H54 (cell line): ENCODE measurements around the gene ARHGEF28.

Experiments used
- DNase-seq: peaks from one replicate; pipeline ENCODE4 v3.0.0; 2011; ENCODE audit warnings: low spot score, mixed read lengths; ENCODE audit not compliant: insufficient read length
- FAIRE-seq: peaks from 3 replicates; lab custom pipeline; 2011; peaks lifted over from hg19 to GRCh38; lab: Jason Lieb, UNC
- POLR2A ChIP-seq: IDR thresholded peaks from 2 replicates; pipeline ENCODE4 v1.6.1; 2011; ENCODE audit warnings: low read depth, mild to moderate bottlenecking, low read length

ARHGEF28 gene

DNA sequence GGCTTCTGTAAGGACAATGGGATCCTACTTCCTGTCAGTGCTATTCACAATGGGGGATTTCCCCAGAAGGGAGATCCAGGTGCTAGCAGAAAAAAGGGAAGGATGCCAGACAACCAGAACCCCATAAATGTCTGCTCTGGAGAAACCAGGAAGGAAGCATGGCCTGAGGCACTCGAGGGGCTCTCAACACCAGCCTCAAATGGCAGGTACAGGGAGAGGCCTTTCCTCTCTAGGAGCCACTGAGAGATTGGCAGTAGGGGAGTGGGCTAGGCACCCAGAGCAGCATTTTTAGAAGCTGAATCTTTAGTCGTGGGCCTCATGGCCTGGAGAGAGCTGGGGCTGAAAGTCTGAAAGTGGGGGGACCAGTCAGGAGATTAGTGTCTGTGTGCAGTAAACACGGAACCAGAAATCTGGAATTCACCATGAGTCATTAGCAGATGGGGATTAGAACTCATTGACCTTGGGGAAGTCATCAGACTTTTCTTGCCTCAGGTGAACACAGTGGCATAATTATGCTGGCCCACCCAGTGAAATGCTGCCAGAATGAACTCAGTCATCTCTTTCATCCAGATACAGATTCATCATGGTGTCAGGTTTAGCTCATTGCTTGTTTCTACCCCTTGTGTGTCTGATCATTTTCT, 28.3 kb downstream of the ARHGEF28 start:
- DNase-seq, result peak; percentile 16
- FAIRE-seq, result peak; percentile 38

DNA sequence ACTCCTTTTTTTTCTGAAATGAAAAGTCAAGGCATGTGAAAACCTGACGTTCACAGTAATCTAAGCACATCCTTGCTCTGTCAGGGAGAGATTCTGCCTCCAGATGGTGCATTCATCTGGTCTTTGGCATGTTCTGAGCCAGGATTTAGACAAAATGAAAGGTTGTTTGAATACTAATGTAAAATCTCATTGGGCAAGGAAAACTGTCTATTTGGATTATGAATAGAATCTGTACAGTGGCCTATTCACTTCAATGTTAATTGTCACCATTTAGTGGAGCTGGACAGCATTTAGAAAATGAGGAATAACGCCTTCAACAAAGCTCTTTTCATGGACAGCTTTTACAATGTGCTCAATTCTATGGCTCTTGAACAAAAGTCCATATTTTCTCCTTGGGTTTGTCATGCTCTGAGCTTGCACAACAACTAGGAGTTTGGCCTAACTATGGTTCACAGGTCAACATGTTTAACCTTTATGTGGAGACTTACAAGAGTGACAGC, 28.9 kb downstream of the ARHGEF28 start:
- FAIRE-seq (no peak), DNase-seq (no peak)
- TF ChIP-seq POLR2A, result no peak

More for the DNA sequence above, 28.3 kb downstream of the ARHGEF28 start:
- no peak for TF ChIP-seq POLR2A

DNA sequence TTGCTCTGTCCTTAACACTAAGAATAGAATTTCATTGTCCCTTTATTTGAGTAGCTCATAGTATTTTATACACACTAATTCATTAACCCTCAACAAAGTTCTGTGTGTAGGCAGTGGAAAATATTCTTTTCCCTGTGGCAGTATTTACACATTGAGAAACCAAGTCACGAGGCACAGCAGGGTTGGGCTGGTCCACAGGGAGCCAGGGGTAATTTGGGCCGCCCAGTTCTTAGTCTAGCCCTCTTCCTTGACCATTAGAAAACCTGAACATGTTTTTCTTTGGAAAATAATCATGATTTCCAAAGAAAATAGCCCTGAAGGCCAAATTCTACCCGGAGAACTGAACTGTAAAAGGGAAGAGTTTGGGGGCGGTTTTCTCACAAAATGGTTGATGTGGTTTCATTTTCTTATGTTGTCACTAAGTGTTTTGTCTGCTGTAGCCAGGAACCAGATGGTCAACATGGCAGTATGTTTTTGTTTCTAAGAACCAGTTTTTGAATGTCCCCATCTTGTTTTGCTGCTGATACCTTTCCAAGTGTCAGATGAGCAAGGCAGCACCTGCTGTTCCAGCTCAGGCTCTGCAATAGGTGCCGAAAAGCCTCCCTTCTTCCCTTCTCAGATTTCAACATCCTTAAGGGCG, 29.6 kb downstream of the ARHGEF28 start:
- TF ChIP-seq POLR2A, result no peak
- DNase-seq, result no peak
- FAIRE-seq, result no peak

DNA sequence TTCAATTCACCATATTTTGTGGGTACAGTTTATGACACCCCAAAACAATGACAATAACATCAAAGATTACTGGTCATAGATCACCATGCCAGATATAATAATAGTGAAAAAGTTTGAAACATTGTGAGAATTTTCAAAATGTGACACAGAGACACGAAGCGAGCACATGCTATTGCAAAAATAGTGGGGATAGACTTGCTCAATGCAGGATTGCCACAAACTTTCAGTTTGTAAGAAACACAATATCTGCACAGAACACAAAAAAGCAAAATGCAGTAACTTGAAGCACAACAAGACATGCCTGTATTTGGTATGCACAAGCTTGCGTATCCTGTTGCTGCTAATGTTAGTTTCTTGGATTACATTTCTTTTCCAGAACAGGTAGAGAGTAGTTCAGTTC, 35.8 kb downstream of the ARHGEF28 start:
- DNase-seq (no peak), FAIRE-seq (no peak)
- no peak for TF ChIP-seq POLR2A

DNA sequence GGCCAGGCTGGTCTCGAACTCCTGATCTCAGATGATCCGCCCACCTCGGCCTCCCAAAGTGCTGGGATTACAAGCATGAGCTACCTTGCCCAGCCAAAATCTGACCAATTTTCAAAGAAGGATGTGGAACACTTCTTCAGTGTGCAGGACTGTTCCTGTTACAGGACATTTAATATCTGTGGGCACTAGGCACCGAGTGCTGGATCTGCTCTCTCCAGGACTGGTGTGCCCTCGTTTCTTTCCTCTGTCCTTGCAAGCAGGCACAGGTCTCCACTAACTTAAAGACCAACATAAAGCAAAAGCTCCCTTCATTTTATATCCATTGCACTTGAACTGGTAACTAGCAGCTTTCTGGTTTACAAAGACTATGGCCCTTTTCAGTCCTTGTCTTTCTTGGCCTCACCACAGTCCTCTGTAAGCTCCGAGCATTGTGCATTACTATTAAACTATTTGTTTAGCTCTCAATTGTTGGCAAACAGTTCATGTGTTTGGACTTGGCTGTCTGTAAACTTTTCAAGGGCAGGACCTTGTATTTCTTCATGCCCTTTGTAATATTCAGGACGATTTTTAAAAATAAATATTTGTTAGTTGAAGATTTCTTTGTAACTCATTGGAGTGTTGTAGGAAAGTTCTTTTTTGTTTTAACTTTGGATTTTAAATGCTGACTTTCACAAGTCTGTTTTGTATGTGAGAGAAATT, 37.3 kb downstream of the ARHGEF28 start:
- DNase-seq (no peak), FAIRE-seq (no peak)
- TF ChIP-seq POLR2A, result no peak

DNA sequence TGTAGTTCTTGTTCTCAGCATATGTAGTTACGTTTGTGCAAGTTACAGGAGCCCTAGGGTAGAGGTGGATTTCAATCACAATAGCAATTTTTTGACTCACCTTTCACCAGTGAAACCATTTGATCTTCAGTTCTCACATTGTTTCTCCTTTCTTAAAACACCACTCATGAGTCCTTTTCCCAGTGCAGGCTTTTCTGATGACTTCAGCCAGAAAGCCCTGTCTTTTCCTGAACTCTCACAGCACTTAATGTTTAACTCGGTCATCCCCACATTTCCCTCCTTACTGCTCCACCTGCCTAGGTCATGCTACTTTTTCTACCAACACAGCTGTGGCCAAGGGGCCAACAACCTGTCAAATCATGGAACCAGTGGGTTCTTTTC, 37.9 kb downstream of the ARHGEF28 start:
- DNase-seq (no peak), FAIRE-seq (no peak)
- TF ChIP-seq POLR2A, result no peak

DNA sequence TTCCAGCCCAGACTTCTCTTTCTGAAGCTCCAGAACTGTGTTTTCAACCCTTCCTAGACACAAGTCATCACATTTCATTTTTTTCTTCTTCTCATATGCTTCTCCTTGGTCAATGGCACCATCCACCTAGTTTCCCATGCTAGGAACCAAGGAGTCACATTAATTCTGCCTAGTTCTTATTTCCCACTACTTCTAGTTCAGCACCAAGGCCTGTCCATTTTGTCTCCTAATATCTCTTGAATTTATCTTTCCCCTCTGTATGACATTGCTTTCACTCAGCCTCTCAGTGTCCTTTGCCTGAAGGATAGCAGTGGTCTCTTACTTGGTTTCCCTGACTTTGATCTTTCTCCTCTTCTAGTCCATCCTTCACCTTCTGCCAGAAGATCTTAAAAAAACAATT, 38.8 kb downstream of the ARHGEF28 start:
- DNase-seq, result no peak
- no peak for TF ChIP-seq POLR2A
- FAIRE-seq, result no peak

DNA sequence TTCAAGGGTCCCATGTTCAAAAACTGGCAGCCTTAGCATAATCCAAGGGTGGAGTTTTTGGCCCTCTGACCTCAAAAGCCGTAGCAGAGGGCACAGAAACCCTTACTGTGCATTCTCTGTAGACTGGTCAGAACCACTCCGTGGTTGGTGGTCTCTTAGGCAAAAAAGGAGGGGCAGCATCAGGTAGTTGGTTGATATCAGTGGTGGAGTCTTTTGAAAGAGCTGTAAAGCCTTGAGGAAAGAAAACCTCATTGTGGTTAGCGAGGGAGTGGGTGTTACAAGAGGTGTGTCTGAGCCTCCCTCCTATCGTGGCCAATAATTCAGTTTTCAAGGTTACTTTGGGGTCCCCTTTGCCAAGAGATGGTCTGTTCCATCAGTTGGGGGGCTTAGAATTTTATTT, 40.9 kb downstream of the ARHGEF28 start:
- FAIRE-seq, result no peak

DNA sequence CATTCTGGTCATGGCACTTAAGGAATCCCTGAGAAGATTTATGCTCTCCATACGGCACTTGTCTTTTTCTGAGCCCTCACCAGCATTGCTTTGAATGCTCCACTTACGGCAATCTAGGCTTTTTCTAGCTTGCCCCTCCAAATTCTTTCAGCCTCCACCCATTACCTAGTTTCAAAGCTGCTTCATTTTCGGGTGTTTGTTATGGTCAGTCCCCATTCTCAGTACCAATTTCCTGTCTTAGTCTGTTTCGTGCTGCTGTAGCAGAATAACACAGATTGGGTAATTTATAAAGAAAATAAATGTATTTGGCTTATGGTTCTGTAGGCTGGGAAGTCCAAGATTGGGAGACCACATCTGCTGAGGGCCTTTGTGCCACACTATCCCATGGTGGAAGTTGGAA, 42.0 kb downstream of the ARHGEF28 start:
- TF ChIP-seq POLR2A, result no peak
- no peak for DNase-seq
- no peak for FAIRE-seq

More for the DNA sequence above, 40.9 kb downstream of the ARHGEF28 start:
- no peak for TF ChIP-seq POLR2A
- DNase-seq, result no peak

DNA sequence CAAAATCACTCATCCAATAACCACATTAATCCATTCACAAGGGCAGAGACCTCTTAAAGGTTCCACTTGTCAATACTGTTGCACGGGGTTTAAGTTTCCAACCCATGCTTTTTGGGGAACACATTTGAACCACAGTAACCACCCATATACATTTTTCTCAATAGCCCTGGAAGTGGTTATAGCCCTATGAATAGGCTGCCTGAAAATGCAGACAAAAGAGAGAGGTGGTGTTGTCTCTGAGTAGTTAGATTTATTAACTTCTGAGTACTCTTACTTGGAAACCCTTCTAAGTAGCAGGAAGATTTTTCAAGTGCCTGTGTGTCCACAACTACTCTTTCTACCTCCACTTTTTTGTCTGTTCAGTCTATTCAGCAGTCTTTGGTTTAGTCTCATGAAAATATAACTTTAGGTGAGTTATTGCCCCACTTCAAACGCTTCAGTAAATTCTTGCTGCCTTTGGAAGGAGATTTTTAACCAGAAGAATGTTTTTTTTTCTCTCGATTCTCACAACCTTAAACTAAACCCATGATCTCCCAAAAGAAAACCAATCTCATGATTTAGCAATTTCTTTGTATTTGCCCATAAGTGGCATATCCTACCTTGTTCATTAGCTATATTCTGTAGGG, 42.6 kb downstream of the ARHGEF28 start:
- no peak for DNase-seq
- no peak for TF ChIP-seq POLR2A
- no peak for FAIRE-seq

DNA sequence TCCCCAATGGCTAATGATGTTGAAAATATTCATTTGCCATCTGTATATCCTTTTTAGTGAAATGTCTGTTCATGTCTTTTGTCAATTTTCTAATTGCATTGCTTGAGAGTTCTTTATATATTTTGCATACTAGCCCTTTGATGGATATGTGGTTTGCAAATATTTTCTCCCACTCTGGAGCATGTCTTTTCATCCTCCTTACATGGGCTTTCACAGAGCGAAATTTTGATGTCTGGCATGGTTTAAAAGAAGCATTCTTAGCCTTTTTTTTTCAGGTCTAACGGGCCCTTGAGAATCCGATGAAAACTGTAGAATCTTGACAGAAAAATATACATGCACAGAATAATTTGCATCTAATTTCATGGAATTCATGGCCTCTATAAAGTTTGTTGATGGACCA, 44.7 kb downstream of the ARHGEF28 start:
- TF ChIP-seq POLR2A, result no peak

DNA sequence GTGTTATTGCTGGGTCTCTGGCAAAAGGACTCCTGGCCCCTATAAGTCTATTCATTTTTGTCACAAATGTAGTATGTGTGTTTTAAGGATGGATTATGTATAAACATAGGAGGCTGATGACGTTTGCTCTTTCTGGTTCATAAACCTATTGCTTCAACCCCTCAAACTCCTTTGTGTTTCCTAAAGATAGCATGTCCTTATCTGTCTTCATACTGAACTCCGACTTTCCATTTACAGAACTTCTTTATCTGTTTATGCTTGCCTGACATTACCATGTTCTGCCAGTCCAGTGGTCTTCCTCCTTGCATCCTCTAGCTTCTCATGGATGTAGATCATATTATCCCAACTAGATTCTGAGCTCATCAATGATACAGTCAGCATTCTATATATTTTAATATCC, 46.1 kb downstream of the ARHGEF28 start:
- DNase-seq (no peak), FAIRE-seq (no peak)
- TF ChIP-seq POLR2A, result no peak

More for the DNA sequence above, 44.7 kb downstream of the ARHGEF28 start:
- no peak for FAIRE-seq
- no peak for DNase-seq

DNA sequence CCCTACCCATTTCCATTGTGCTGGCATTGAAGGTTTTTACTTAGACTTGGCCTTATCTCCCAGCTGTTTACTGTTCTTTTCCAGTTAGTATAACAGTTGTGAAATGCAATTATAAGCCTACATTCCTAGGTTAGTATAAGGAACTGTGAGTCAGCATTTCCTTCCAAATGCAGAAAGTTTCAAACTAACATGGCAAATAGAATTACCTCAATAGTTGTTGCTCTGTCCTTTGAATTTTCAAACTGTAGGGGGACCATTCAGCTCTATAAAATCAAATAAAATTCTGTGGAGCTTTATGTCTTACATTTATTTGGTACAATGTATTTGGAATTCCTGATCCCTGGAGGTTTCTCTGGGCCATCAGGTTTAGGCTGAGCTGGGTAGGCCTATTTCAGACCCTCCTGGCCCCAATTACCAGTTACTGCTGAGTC, 47.2 kb downstream of the ARHGEF28 start:
- DNase-seq, result peak; percentile 10
- no peak for TF ChIP-seq POLR2A
- peak; percentile 86 for FAIRE-seq

DNA sequence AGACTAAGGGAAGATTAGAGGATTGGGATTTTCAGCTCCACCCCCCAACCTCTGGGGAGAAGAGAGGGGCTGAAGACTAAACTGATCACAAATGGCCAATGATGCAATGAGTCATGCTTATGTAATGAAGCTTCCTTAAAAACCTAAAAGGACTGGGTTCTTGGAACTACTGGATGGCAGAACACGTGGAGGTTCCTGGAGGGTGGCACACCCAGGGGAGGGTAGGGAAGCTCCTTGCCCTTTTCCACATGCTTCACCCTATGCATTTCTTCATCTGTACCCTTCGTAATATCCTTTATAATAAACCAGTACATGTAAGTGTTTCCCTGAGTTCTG, 48.6 kb downstream of the ARHGEF28 start:
- FAIRE-seq (peak; percentile 53), DNase-seq (no peak)
- no peak for TF ChIP-seq POLR2A
